Neural progenitor cell (in vitro differentiated cells): ENCODE measurements around the gene NUTM2B.
"Not testable (repeated sequence)": the region's sequence is repeated elsewhere in the genome, so short reads cannot be mapped to it uniquely, and the experiment has no call there.

ENCODE experiments used
- EZH2 ChIP-seq: fragments of 200-600 bp; sonication (generic); IDR thresholded peaks from 2 replicates; pipeline ENCODE4 v1.6.1; 2017; ENCODE audit warnings: antibody characterized with exemption, mild to moderate bottlenecking, moderate library complexity
- EZH2phosphoT487 ChIP-seq: fragments of 200-600 bp; sonication (generic); IDR thresholded peaks from 2 replicates; pipeline ENCODE4 v1.6.1; 2017; ENCODE audit warnings: antibody characterized with exemption
- TF ChIP-seq, protein P1 (sequence below): fragments of 200-600 bp; sonication (generic); IDR thresholded peaks from 2 replicates; pipeline ENCODE4 v1.5.1; 2017; ENCODE audit warnings: antibody characterized with exemption, mild to moderate bottlenecking

DNA sequence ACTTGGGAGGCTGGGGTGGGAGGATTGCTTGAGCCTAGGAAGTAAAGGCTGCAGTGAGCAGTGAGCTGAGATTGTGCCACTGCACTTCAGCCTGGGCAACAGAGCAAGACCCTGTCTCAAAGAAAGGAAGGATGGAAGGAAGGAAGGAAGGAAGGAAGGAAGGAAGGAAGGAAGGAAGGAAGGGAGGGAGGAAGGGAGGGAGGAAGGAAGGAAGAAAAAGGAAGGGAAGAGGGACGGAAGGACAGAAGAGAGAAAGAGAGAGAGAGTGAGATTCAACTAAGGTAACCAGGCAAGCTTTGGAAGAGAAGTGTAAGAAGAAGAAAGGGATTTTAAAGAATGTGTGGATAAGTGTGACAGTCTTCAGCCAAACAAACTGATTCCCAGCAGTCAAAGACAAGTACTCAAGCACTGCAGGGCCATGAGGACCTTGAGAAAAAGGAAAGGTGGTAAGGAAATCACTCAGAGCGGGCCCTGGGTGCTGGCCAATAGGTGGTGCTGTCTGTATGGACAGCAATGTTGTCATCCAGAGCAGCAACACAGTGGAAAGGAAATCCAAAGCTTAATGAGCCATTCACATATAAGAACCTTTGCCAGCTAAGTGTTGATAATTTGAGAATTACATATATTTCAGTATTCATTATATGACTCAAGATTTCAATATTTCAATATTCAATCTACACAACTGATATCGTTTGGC is 55.4 kb downstream of the NUTM2B start:
- TF ChIP-seq, protein P1, sequence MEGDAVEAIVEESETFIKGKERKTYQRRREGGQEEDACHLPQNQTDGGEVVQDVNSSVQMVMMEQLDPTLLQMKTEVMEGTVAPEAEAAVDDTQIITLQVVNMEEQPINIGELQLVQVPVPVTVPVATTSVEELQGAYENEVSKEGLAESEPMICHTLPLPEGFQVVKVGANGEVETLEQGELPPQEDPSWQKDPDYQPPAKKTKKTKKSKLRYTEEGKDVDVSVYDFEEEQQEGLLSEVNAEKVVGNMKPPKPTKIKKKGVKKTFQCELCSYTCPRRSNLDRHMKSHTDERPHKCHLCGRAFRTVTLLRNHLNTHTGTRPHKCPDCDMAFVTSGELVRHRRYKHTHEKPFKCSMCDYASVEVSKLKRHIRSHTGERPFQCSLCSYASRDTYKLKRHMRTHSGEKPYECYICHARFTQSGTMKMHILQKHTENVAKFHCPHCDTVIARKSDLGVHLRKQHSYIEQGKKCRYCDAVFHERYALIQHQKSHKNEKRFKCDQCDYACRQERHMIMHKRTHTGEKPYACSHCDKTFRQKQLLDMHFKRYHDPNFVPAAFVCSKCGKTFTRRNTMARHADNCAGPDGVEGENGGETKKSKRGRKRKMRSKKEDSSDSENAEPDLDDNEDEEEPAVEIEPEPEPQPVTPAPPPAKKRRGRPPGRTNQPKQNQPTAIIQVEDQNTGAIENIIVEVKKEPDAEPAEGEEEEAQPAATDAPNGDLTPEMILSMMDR = peak; percentile 44
- TF ChIP-seq EZH2, EZH2phosphoT487: not testable (repeated sequence)
